Activated CD4-positive, alpha-beta memory T cell treated with anti-CD3 and anti-CD28 coated beads, Interleukin-2, amount 10 ng/mL, durations not matched to agents 7 days and 5 days (primary cell): ENCODE results near the gene VCAN. TPM values are rescaled to one million over a fixed set of nuclear protein-coding genes. Genes with fewer than 3 reads are reported as not detected.

Experiments used
- CTCF ChIA-PET: fragments of 350-600 bp; sonication (Branson Sonifier 250); formaldehyde crosslinking; loops from one replicate; lab custom pipeline; 2021; ENCODE audit warnings: antibody characterized with exemption, inconsistent platforms; lab: Charles Lee
- POLR2A ChIA-PET: fragments of 350-600 bp; sonication (Branson Sonifier 250); formaldehyde crosslinking; loops from one replicate; lab custom pipeline; 2021; ENCODE audit warnings: antibody characterized with exemption; lab: Charles Lee
- DNase-seq: peaks from one replicate; pipeline ENCODE4 v3.0.0-alpha.2; 2020
- H3K27ac Mint-ChIP-seq: one replicate; pipeline ENCODE4 v1.8.0; 2021; ENCODE audit warnings: mild to moderate bottlenecking, mixed read lengths
- H3K27me3 Mint-ChIP-seq: one replicate; pipeline ENCODE4 v1.8.0; 2021; ENCODE audit warnings: mixed read lengths
- H3K36me3 Mint-ChIP-seq: one replicate; pipeline ENCODE4 v1.8.0; 2021; ENCODE audit warnings: low read depth, mixed read lengths
- H3K4me1 Mint-ChIP-seq: one replicate; pipeline ENCODE4 v1.8.0; 2021; ENCODE audit warnings: mixed read lengths
- H3K4me3 Mint-ChIP-seq: one replicate; pipeline ENCODE4 v1.8.0; 2021; ENCODE audit warnings: mild to moderate bottlenecking, mixed read lengths
- H3K9me3 Mint-ChIP-seq: one replicate; pipeline ENCODE4 v1.8.0; 2021; ENCODE audit warnings: mixed read lengths
- total RNA-seq, 2 experiments: library from RNA; stranded (reverse); gene quantifications; one replicate each; pipeline ENCODE4 v1.2.3, GENCODE V29; 2021

Gene VCAN
- total RNA-seq, 2 experiments from 2014 or later, result 0.08 to 0.20 TPM

GRCh38 chr5:83553000-83553486, 81.5 kb downstream of the VCAN start:
- POLR2A ChIA-PET, result no interaction called here
- Mint-ChIP-seq H3K4me3 (no peak overlapping the region), H3K27ac (no peak overlapping the region), H3K9me3 (no peaks in the 10 kb centered on the region), H3K4me1 (peaks cover 3% of the 10 kb centered on the region), H3K36me3 (no peaks in the 10 kb centered on the region), H3K27me3 (peaks cover 1% of the 10 kb centered on the region)
- DNase-seq, result no peak
- CTCF ChIA-PET, result no interaction called here

- CTCF ChIA-PET, result no interaction called here
- no peak for DNase-seq
- POLR2A ChIA-PET, result no interaction called here
- H3K27me3 Mint-ChIP-seq, result no peaks in the 10 kb centered on the region
- H3K4me3 Mint-ChIP-seq, result no peak overlapping the region
- H3K36me3 Mint-ChIP-seq, result no peaks in the 10 kb centered on the region
- no peak overlapping the region for H3K27ac Mint-ChIP-seq
- H3K9me3 Mint-ChIP-seq, result no peaks in the 10 kb centered on the region
- H3K4me1 Mint-ChIP-seq, result peaks cover 3% of the 10 kb centered on the region
These were observed 82.6 kb downstream of the VCAN start for GRCh38 chr5:83554133-83554532.

- H3K36me3 Mint-ChIP-seq, result no peaks in the 10 kb centered on the region
- no peak overlapping the region for H3K27ac Mint-ChIP-seq
- no peak overlapping the region for H3K4me3 Mint-ChIP-seq
These were observed 83.1 kb downstream of the VCAN start for GRCh38 chr5:83554686-83555085.

GRCh38 chr5:83555263-83555662, 83.7 kb downstream of the VCAN start:
- Mint-ChIP-seq H3K27me3 (no peaks in the 10 kb centered on the region), H3K9me3 (no peaks in the 10 kb centered on the region), H3K27ac (no peak overlapping the region), H3K36me3 (no peaks in the 10 kb centered on the region), H3K4me1 (peaks cover 3% of the 10 kb centered on the region), H3K4me3 (no peak overlapping the region)
- no peak for DNase-seq
- POLR2A ChIA-PET, result no interaction called here
- CTCF ChIA-PET, result no interaction called here

More at GRCh38 chr5:83554686-83555085, 83.1 kb downstream of the VCAN start:
- no peaks in the 10 kb centered on the region for H3K9me3 Mint-ChIP-seq
- H3K27me3 Mint-ChIP-seq, result no peaks in the 10 kb centered on the region
- POLR2A ChIA-PET, result no interaction called here
- CTCF ChIA-PET, result no interaction called here
- H3K4me1 Mint-ChIP-seq, result peaks cover 3% of the 10 kb centered on the region
- no peak for DNase-seq

DNA sequence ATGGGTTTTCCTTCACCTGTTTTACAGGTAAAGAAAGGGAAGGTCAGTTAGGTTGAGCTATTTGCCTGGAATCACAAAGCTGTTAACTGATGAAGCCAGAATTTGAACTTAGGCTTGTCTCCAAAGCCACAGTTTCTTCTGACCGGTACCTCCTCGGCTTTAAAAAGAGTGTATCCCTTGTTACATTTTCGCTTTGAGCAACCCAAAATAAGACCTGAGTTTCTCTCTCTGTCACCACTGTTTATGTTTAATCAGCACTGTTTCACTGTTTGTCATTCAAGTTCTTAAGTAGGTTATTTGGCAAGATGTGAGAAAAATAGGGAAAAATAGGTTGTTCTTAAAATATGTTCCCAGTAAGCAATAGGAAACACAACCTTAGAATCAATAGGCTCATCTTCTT, 84.6 kb downstream of the VCAN start:
- no peak for DNase-seq
- Mint-ChIP-seq H3K27me3 (peaks cover 2% of the 10 kb centered on the region), H3K4me3 (no peak overlapping the region), H3K9me3 (no peaks in the 10 kb centered on the region), H3K4me1 (peaks cover 3% of the 10 kb centered on the region), H3K36me3 (no peaks in the 10 kb centered on the region), H3K27ac (no peak overlapping the region)
- CTCF ChIA-PET, result no interaction called here
- POLR2A ChIA-PET, result no interaction called here

- H3K4me3 Mint-ChIP-seq, result no peak overlapping the region
- no peak overlapping the region for H3K27ac Mint-ChIP-seq
- no peaks in the 10 kb centered on the region for H3K9me3 Mint-ChIP-seq
- ChIA-PET POLR2A (no interaction called here), CTCF (interaction anchor here (0.6 to 2.2 kb wide), 2 partner anchors 1017 to 1247 kb away, joined by 6 read pairs; no protein-coding TSS in a partner anchor)
- H3K4me1 Mint-ChIP-seq, result peaks cover 3% of the 10 kb centered on the region
- H3K27me3 Mint-ChIP-seq, result peaks cover 11% of the 10 kb centered on the region
- no peak for DNase-seq
- no peaks in the 10 kb centered on the region for H3K36me3 Mint-ChIP-seq
These were observed 87.7 kb downstream of the VCAN start for GRCh38 chr5:83559118-83559785.

DNA sequence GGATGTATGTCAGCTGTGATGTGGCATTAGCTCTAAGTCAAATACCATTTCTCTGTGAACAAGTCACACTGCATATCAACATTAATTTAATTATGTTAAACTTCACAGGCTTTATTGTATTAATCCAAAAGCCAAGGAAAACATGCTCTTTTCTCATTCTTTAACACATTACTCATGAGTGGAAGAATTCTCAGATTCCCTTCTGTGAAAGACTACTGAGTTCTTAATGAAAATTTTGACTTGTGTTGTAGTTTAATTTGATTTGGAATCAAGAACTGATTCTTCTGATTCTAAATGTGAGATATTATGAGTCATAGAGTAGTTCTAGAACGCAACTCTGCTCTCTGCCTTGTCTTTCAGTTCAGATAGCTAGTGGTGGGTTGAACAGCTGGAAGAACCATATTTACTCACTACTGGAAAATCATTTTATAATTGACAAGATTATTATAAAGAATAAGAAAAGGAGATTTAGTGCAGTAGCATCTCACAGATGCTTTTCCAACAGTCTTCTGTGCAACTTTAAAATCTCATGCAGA, 90.6 kb downstream of the VCAN start:
- POLR2A ChIA-PET, result no interaction called here
- no peaks in the 10 kb centered on the region for H3K4me1 Mint-ChIP-seq
- no peak for DNase-seq
- peaks cover 24% of the 10 kb centered on the region for H3K27me3 Mint-ChIP-seq
- no peaks in the 10 kb centered on the region for H3K9me3 Mint-ChIP-seq
- H3K27ac Mint-ChIP-seq, result no peak overlapping the region
- CTCF ChIA-PET, result interaction anchor here (1.2 to 1.4 kb wide), 3 partner anchors 13 to 1249 kb away, joined by 3 read pairs; no protein-coding TSS in a partner anchor
- H3K36me3 Mint-ChIP-seq, result no peaks in the 10 kb centered on the region
- no peak overlapping the region for H3K4me3 Mint-ChIP-seq

GRCh38 chr5:83562791-83563557, 91.4 kb downstream of the VCAN start:
- ChIA-PET CTCF (interaction anchor here (1.2 to 1.4 kb wide), 4 partner anchors 12 to 1250 kb away, joined by 3 read pairs; no protein-coding TSS in a partner anchor), POLR2A (no interaction called here)
- no peaks in the 10 kb centered on the region for H3K9me3 Mint-ChIP-seq
- H3K4me1 Mint-ChIP-seq, result peaks cover under 1% of the 10 kb centered on the region
- peaks cover 24% of the 10 kb centered on the region for H3K27me3 Mint-ChIP-seq
- no peak for DNase-seq
- H3K4me3 Mint-ChIP-seq, result no peak overlapping the region
- no peak overlapping the region for H3K27ac Mint-ChIP-seq
- no peaks in the 10 kb centered on the region for H3K36me3 Mint-ChIP-seq

DNA sequence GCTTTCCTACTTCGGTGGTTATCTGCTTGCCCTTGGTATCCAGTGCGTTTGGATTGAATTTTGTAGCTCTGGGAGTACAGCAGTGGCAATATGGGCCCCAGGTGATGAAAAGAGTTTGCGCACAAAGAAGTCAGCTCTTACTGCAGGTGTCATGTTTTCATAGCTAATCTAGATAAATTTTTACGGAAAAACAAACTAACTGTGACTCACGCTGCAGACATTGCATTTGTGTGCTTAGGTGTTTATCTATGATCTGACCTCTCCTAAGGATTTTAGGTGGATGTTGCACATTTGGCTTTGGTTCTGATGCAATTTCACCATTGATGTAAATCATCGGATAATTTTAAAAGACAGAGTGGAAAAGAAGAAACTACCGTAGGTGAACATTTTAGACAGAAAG, 92.1 kb downstream of the VCAN start:
- ChIA-PET POLR2A (no interaction called here), CTCF (interaction anchor here (1.2 kb wide), 1 partner anchor 1214 kb away, joined by 3 read pairs; no protein-coding TSS in a partner anchor)
- Mint-ChIP-seq H3K4me1 (peaks cover 3% of the 10 kb centered on the region), H3K36me3 (no peaks in the 10 kb centered on the region), H3K27ac (no peak overlapping the region), H3K27me3 (peaks cover 28% of the 10 kb centered on the region), H3K9me3 (no peaks in the 10 kb centered on the region), H3K4me3 (no peak overlapping the region)
- no peak for DNase-seq

GRCh38 chr5:83564069-83564749, 92.7 kb downstream of the VCAN start:
- no peaks in the 10 kb centered on the region for H3K36me3 Mint-ChIP-seq
- no peaks in the 10 kb centered on the region for H3K9me3 Mint-ChIP-seq
- no peak overlapping the region for H3K27ac Mint-ChIP-seq
- H3K27me3 Mint-ChIP-seq, result peaks cover 28% of the 10 kb centered on the region
- CTCF ChIA-PET, result no interaction called here
- no peak overlapping the region for H3K4me3 Mint-ChIP-seq
- no peak for DNase-seq
- peaks cover 3% of the 10 kb centered on the region for H3K4me1 Mint-ChIP-seq
- POLR2A ChIA-PET, result no interaction called here

- no peaks in the 10 kb centered on the region for H3K9me3 Mint-ChIP-seq
- ChIA-PET POLR2A (no interaction called here), CTCF (no interaction called here)
- no peak overlapping the region for H3K4me3 Mint-ChIP-seq
- H3K4me1 Mint-ChIP-seq, result peaks cover 3% of the 10 kb centered on the region
- DNase-seq, result no peak
- H3K36me3 Mint-ChIP-seq, result no peaks in the 10 kb centered on the region
- H3K27me3 Mint-ChIP-seq, result peaks cover 25% of the 10 kb centered on the region
- no peak overlapping the region for H3K27ac Mint-ChIP-seq
These were observed 96.2 kb downstream of the VCAN start for GRCh38 chr5:83567741-83568140.

GRCh38 chr5:83568186-83568585, 96.6 kb downstream of the VCAN start:
- POLR2A ChIA-PET, result no interaction called here
- no peak for DNase-seq
- no peaks in the 10 kb centered on the region for H3K9me3 Mint-ChIP-seq
- H3K4me3 Mint-ChIP-seq, result no peak overlapping the region
- no peaks in the 10 kb centered on the region for H3K36me3 Mint-ChIP-seq
- H3K4me1 Mint-ChIP-seq, result peaks cover 3% of the 10 kb centered on the region
- no peak overlapping the region for H3K27ac Mint-ChIP-seq
- H3K27me3 Mint-ChIP-seq, result peaks cover 21% of the 10 kb centered on the region
- CTCF ChIA-PET, result no interaction called here

DNA sequence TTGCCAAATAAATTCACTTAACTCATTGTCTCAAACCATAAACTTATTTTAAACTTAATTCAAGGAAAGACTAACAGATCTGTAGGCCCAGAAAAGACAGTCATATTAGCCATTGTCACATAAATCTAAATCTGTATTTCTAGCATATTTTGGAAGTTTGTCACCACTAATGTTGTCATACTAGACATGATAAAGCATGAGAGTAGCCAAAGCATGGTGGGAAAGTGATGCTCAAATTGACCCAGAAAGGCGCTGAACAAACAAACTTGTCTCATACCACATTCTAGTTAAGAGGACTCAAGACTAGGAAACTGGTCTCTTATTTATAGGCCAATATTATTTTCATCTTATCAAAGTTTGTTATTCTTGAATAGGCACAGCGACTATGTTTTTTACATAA, 99.4 kb downstream of the VCAN start:
- Mint-ChIP-seq H3K4me1 (peaks cover 3% of the 10 kb centered on the region), H3K27ac (no peak overlapping the region), H3K4me3 (no peak overlapping the region), H3K36me3 (no peaks in the 10 kb centered on the region), H3K27me3 (peaks cover 20% of the 10 kb centered on the region), H3K9me3 (no peaks in the 10 kb centered on the region)
- CTCF ChIA-PET, result no interaction called here
- POLR2A ChIA-PET, result no interaction called here
- no peak for DNase-seq
